ENCODE results near the gene SEPSECS.
"Not testable (repeated sequence)": the region's sequence is repeated elsewhere in the genome, so short reads cannot be mapped to it uniquely, and the experiment has no call there.

Gene SEPSECS

GRCh38 chr4:25085671-25086070, 74.6 kb downstream of the SEPSECS start:
- in situ Hi-C loops (cut with MboI; ENCODE audit: low sequenced_read_pairs), result no loop called here

DNA sequence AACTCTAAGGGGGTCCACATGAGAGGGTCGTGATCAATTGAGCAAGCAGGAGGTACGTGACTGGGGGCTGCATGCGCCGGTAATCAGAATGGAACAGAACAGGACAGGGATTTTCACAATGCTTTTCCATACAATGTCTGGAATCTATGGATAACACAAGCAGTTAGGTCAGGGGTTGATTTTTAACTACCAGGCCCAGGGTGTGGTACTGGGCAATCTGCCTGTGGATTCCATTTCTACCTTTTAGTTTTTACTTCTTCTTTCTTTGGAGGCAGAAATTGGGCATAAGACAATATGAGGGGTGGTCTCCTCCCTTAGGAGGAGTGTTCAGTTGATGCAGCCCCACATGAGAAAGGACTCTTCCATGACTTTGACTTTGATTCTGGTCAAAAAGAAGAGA, 76.8 kb downstream of the SEPSECS start:
- in situ Hi-C loops (cut with MboI; ENCODE audit: low sequenced_read_pairs), result not testable (repeated sequence)

GRCh38 chr4:25081866-25082471, 78.3 kb downstream of the SEPSECS start:
- in situ Hi-C loops (cut with MboI; ENCODE audit: low sequenced_read_pairs), result no loop called here

DNA sequence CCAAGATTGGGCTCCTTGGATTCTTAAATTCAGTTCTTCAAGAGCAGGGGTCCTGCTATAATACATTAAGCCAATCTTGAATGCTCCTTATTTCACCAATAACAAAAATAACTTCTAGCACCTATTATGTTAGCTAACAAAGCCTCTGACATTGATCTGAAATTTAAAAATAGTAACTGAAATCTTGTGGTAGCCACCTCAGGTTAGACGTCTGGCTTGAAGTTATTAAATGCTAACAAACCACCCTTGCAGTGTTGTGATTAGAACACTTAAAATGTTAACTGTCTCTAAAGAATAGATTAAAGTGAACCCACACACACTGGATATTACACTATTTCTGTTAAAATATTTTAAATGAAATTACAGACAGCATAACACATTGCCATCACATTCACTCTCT, 79.7 kb downstream of the SEPSECS start:
- in situ Hi-C loops (cut with MboI; ENCODE audit: low sequenced_read_pairs), result no loop called here

- in situ Hi-C loops (cut with MboI; ENCODE audit: low sequenced_read_pairs), result no loop called here
Measured at GRCh38 chr4:25078523-25078922, 81.7 kb downstream of the SEPSECS start.

DNA sequence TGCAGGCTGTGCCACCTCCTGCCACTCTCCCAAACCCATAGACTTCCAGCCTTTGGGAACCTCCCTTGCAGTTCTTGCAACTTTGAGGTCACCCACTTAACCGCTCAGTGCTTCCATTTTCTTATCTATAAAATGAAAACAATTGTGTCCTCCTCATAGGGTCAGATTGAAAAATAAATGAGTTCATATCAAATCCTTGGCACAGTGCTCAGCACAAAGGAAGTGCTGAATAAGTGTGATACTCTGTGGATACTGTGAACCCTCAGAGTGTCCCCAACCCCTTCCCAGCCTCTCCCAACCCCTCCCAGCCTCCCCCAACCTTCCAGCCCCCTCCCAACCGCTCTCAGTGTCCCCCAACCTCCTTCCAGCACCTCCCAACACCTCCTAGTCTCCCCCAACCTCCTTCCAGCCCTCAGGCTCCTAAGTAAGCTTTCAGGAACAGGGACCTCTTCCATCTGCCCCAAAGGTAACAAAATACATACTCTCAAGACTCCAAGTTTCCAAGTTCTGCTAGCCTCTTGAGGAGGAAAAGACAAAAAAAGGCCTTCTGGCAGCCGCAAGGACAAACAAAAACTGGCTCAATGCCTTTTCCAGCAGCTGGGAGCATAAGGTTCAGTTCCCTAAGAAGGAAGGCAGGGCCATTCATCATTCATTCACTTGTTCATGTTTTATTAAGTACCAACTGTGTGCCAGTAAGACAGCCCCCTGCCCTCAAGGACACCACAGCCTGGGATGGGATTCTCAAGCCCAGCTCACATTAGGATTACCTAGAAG, 83.4 kb downstream of the SEPSECS start:
- in situ Hi-C loops (cut with MboI; ENCODE audit: low sequenced_read_pairs), result no loop called here

DNA sequence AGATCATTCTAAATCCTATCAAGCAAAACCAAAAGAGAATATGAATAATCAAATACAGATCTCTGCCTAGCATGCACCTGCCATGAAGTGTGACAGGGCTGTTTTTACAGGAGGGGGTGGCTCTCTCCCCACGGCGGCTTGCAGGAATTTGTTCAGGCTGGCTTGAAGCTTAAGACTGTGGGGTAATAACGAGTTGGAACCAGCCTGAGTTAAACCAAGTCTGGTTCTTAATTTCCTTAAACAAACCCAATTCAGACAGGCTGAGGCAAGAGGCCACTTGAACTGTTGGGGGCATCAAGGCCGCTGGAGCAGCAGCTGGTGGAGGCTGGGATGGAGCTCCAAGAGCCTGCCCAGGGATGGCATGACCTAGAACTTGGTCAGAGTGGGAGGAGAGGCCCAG, 84.4 kb downstream of the SEPSECS start:
- in situ Hi-C loops (cut with MboI; ENCODE audit: low sequenced_read_pairs), result no loop called here

- in situ Hi-C loops (cut with MboI; ENCODE audit: low sequenced_read_pairs), result no loop called here
Measured at GRCh38 chr4:25075129-25075528, 85.1 kb downstream of the SEPSECS start.

DNA sequence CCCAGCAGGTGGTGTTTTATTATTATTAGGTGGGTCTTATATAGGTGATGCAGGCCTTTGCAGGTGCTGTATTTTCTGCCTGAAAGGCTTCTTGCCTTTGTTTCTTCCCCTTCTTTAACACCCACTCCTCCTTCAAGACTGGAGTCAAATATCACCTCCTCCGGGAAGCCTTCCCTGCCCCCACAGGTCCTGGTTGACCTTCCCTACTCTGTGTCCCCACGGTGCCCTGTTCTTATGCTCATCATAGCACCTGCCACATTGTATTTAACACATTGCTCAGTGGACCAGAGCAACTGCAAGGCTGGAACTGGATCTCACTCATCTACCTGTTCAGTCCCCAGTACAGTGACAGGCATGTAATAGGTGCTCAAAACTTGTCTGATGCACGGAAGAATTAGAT, 89.7 kb downstream of the SEPSECS start:
- in situ Hi-C loops (cut with MboI; ENCODE audit: low sequenced_read_pairs), result no loop called here
